Astrocyte of the spinal cord (primary cell): ENCODE data around the gene AOPEP.

Experiments used
- DNase-seq: peaks from one replicate; pipeline ENCODE4 v3.0.0; 2011; ENCODE audit warnings: low read depth, low spot score
- H3K4me3 ChIP-seq: 2 replicates; pipeline ENCODE4 v1.5.1; 2011; ENCODE audit warnings: low read depth, mild to moderate bottlenecking, low read length, moderate library complexity
- in situ Hi-C: cut with HindIII; loops from 2 replicates; pipeline ENCODE4 v1.10.0; 2017; ENCODE audit warnings: low sequenced_read_pairs
- TF ChIP-seq, protein P1 (sequence below): IDR thresholded peaks from 2 replicates; pipeline ENCODE4 v1.5.1; 2012; ENCODE audit warnings: low read depth, mild to moderate bottlenecking, low read length, inconsistent platforms

Gene AOPEP

DNA sequence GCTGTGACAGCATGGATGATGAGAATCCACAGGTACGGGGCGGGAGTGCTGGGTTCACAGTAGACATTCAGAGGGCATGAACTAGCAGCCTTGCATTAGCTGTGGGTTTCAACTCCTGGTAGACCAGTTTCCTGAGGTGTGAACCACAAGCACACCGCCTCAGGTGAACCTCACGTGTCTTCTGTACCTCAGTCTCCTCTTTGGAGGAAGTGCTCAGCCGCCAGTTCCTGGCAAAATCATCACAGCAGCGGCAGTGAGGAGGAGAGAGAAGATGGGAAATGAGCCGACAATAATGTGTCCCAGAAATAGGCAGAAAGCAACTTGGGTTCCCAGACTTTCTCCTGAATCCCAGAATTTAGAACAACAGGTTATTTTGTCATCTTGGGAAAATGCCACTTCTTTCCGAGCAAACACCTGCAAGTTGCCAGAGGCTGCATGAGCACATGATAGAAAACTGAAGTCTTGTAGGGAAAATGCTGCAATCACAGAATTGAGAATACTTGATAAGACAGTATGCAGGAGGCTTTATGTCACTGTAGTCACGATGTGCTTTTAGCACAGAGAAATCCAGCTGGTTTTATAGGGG lies 258.5 kb downstream of the AOPEP start:
- TF ChIP-seq, protein P1, sequence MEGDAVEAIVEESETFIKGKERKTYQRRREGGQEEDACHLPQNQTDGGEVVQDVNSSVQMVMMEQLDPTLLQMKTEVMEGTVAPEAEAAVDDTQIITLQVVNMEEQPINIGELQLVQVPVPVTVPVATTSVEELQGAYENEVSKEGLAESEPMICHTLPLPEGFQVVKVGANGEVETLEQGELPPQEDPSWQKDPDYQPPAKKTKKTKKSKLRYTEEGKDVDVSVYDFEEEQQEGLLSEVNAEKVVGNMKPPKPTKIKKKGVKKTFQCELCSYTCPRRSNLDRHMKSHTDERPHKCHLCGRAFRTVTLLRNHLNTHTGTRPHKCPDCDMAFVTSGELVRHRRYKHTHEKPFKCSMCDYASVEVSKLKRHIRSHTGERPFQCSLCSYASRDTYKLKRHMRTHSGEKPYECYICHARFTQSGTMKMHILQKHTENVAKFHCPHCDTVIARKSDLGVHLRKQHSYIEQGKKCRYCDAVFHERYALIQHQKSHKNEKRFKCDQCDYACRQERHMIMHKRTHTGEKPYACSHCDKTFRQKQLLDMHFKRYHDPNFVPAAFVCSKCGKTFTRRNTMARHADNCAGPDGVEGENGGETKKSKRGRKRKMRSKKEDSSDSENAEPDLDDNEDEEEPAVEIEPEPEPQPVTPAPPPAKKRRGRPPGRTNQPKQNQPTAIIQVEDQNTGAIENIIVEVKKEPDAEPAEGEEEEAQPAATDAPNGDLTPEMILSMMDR, result no peak
- DNase-seq, result no peak
- no peak overlapping the region for H3K4me3 ChIP-seq
- in situ Hi-C loops, result no loop called here

DNA sequence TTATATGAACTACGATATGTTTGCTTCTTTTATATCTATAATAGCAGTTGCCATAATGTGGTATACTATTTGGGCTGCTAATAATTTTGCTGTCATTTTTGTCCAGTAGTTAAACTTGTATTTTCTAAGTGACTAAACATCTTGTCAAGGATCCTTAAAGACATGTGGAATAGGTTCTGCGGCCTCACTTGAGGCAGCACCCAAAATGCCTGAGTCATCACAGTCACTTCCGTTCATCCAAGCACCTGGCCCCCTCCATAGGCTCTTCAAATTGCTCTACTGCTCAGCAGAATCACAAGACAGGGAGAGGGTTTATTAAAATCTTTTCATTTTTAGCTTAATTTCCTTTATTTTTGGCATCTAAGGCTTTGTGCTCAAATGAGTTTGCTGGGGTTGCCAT lies 259.1 kb downstream of the AOPEP start:
- no peak for DNase-seq
- no peak overlapping the region for H3K4me3 ChIP-seq
- TF ChIP-seq, protein P1, result no peak
- in situ Hi-C loops, result no loop called here

DNA sequence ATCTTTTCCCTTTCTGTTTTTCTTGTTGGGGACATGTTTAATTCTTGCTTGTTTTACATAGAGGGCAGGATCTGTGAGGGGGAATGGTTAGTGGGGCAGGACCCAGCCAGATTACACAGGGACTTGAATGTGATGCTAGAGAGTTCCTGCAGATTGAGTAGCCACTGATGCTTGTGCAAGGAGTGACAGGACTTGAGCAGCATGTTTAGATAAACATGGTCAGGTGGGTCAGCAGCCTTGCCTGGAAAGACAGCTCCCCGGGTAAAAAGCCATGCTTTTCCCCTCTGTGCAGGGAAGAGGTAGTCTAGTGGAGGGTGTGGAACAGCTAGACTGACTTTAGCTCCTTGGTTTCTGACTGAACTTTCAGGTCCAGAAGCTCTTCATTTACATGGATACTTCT lies 261.2 kb downstream of the AOPEP start:
- DNase-seq, result no peak
- TF ChIP-seq, protein P1, result no peak
- H3K4me3 ChIP-seq, result no peak overlapping the region
- in situ Hi-C loops, result no loop called here

DNA sequence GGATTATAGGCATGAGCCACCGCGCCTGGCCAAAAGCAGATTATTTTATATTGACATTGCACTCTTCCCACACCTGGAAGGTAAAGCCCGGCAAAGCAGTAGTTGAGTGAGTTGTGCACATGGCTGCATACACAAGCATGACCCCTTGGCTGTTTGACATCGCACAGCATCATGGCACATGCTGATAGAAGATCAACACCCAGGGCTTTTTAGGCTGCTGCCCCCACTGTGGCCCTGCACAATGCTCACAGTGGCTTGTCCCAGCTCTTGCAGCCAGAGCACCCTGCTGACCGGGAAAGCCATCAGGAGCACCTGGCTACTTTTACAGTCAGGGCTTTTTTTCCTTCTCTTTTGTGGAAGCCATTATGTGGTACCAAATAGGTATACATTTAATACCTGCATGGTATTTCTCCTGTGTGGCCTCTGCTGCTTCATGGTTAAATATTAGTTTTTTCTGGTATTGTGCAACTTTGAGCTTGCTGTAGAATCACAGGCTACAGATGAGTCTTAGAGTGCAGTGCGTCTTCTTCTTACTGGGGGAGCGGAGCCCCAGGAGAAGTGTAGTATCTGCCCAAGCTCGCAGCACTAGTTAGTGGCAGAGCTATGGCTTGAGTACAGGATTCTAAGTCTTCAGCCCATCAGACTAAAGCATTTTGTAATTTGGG lies 264.5 kb downstream of the AOPEP start:
- TF ChIP-seq, protein P1, result no peak
- in situ Hi-C loops, result no loop called here
- no peak overlapping the region for H3K4me3 ChIP-seq
- DNase-seq, result no peak

DNA sequence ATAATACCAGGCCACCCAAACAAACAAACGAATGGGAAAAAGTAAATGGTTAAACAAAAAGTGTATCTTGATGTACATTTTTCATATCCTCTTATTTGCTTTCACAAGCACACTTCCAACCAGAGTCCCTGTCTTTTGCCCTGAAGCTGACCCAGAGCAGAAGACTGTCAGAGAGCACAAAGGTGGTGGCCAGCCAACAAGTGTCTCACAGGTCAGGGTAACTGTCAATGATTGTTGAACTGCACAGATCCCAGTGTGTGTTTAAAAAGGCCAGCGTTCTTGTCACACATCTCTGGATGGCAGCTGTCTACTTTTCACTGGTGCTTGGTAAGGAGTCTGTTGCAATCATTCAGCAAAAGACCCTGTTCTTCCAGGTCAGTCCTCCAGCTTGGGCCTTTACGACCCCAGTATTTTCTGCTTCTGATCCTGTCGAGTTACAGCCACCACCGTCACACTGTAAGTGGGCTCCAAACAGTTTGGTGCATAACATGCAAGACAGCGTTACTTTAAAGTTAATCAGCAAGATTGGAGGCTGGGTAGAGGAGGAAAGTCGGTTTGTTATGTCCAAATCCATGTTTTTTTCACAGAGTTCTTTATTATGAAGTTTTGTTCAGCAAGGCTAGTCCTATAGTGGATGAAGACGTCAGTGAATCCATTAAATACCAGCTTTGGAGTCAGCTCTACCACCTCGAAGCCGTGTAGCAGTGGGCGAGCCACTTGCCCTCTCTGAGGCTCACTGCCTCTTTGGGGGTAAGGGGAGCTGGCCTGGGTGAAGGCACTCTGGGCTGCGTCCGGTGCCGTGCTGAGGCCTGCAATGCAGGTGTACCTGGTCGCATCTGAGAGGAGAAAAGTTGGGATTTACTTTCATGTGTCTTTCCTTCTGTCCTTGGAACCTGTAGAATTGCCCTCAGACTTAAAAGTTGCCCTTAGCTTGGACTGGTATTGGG lies 265.7 kb downstream of the AOPEP start:
- TF ChIP-seq, protein P1, result no peak
- no peak for DNase-seq
- no peak overlapping the region for H3K4me3 ChIP-seq
- in situ Hi-C loops, result no loop called here

DNA sequence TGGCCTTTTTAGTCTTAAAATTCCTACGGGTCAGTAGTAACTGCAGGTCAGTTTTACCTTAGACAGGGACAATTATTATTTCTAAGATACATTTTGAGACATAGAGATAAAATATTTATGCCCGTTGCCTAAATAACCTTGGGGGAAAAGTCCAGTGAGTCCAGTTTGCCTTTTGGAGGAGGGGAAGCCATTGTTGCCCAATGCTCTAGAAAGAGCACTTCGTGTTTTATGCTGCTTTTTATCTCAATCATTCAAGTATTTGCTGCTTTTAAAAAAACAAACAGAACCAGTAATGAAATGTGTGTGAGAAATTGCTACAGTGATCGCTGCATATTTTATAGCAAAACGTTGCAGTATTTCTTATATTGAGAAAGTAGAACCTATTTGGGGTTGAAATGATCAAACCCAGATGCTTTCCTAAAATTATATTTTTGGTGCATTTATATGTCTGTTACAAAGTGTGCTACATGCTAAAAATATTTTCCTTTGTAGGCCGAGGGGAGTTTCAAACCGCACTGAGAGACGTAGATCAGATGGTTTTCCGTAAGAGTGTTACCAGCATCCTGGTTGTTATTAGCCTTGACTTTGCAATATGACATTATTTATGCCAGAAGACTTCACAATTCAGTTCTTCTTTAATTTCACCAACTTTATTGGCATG lies 266.8 kb downstream of the AOPEP start:
- no peak overlapping the region for H3K4me3 ChIP-seq
- in situ Hi-C loops, result no loop called here
- TF ChIP-seq, protein P1, result no peak
- DNase-seq, result no peak
